ENCODE results near the gene DGKB.

Gene DGKB

GRCh38 chr7:14270099-14270498 is 632.5 kb downstream of the DGKB start:
- DNase-seq, result no peak

GRCh38 chr7:14260011-14260410 is 642.5 kb downstream of the DGKB start:
- DNase-seq, result no peak

GRCh38 chr7:14258861-14259260 is 643.7 kb downstream of the DGKB start:
- no peak for DNase-seq

GRCh38 chr7:14258441-14258840 is 644.1 kb downstream of the DGKB start:
- DNase-seq, result no peak

GRCh38 chr7:14252458-14252857 is 650.1 kb downstream of the DGKB start:
- no peak for DNase-seq

- no peak for DNase-seq
These were observed 660.4 kb downstream of the DGKB start for GRCh38 chr7:14242175-14242574.

- no peak for DNase-seq
These were observed 665.7 kb downstream of the DGKB start for GRCh38 chr7:14236834-14237233.

GRCh38 chr7:14235056-14235455 is 667.5 kb downstream of the DGKB start:
- no peak for DNase-seq

- DNase-seq, result no peak
These were observed 668.6 kb downstream of the DGKB start for GRCh38 chr7:14233868-14234369.

- no peak for DNase-seq
These were observed 669.3 kb downstream of the DGKB start for GRCh38 chr7:14233076-14233867.

- no peak for DNase-seq
These were observed 673.5 kb downstream of the DGKB start for GRCh38 chr7:14229047-14229446.

GRCh38 chr7:14228341-14228740 is 674.2 kb downstream of the DGKB start:
- no peak for DNase-seq

GRCh38 chr7:14226126-14226525 is 676.4 kb downstream of the DGKB start:
- DNase-seq, result no peak

GRCh38 chr7:14219125-14219524 is 683.4 kb downstream of the DGKB start:
- no peak for DNase-seq

GRCh38 chr7:14218338-14218737 is 684.2 kb downstream of the DGKB start:
- no peak for DNase-seq

GRCh38 chr7:14209896-14210484 is 692.6 kb downstream of the DGKB start:
- DNase-seq, result no peak

- DNase-seq, result no peak
These were observed 694.8 kb downstream of the DGKB start for GRCh38 chr7:14207711-14208110.

GRCh38 chr7:14207138-14207537 is 695.4 kb downstream of the DGKB start:
- DNase-seq, result no peak

GRCh38 chr7:14206121-14206520 is 696.4 kb downstream of the DGKB start:
- no peak for DNase-seq

- DNase-seq, result no peak
These were observed 701.2 kb downstream of the DGKB start for GRCh38 chr7:14201353-14201752.

GRCh38 chr7:14199336-14199735 is 703.2 kb downstream of the DGKB start:
- DNase-seq, result no peak

- DNase-seq, result no peak
These were observed 705.3 kb downstream of the DGKB start for GRCh38 chr7:14197280-14197679.

- DNase-seq, result no peak
These were observed 706.0 kb downstream of the DGKB start for GRCh38 chr7:14196555-14196954.

GRCh38 chr7:14195871-14196270 is 706.7 kb downstream of the DGKB start:
- DNase-seq, result no peak

- DNase-seq, result no peak
These were observed 707.5 kb downstream of the DGKB start for GRCh38 chr7:14195079-14195478.

Data from CD4-positive, alpha-beta T cell treated with Interleukin-12 subunit alpha and Interleukin-12 subunit beta, for 1 hour (primary cell).